Loucy (cell line): ENCODE measurements around the gene USP2.

Experiments used
- H2AFZ ChIP-seq: fragments of 200-600 bp; sonication (generic); 2 replicates; pipeline ENCODE4 v1.6.0; 2016; ENCODE audit warnings: antibody characterized with exemption, mild to moderate bottlenecking, low read length, moderate library complexity
- H3F3A ChIP-seq: fragments of 200-600 bp; 2 replicates; pipeline ENCODE4 v1.6.0; 2016; ENCODE audit warnings: antibody characterized with exemption, low read depth, mild to moderate bottlenecking
- H3K27me3 ChIP-seq: fragments of 200-600 bp; sonication (generic); 2 replicates; pipeline ENCODE4 v1.6.1; 2014; ENCODE audit warnings: low read length, mild to moderate bottlenecking; ENCODE audit not compliant: insufficient read depth, poor library complexity, severe bottlenecking
- H3K36me3 ChIP-seq: fragments of 200-600 bp; sonication (generic); 2 replicates; pipeline ENCODE4 v1.6.1; 2016; ENCODE audit warnings: low read length; ENCODE audit not compliant: insufficient read depth
- H3K4me1 ChIP-seq: fragments of 200-600 bp; sonication (generic); 2 replicates; pipeline ENCODE4 v1.5.1; 2014; ENCODE audit warnings: low read length, mild to moderate bottlenecking; ENCODE audit not compliant: insufficient read depth, poor library complexity, severe bottlenecking
- H3K4me2 ChIP-seq: fragments of 200-600 bp; sonication (generic); 2 replicates; pipeline ENCODE4 v1.6.0; 2014; ENCODE audit warnings: antibody characterized with exemption, low read length, low read depth, mild to moderate bottlenecking; ENCODE audit not compliant: poor library complexity, severe bottlenecking
- H3K4me3 ChIP-seq: fragments of 200-600 bp; sonication (generic); 2 replicates; pipeline ENCODE4 v1.5.1; 2014; ENCODE audit warnings: low read length, mild to moderate bottlenecking, mixed read lengths; ENCODE audit not compliant: poor library complexity, severe bottlenecking
- H3K79me2 ChIP-seq: fragments of 200-600 bp; sonication (generic); 2 replicates; pipeline ENCODE4 v1.6.1; 2014; ENCODE audit warnings: low read length; ENCODE audit not compliant: insufficient read depth
- H3K9ac ChIP-seq: fragments of 200-600 bp; sonication (generic); 2 replicates; pipeline ENCODE4 v1.6.0; 2014; ENCODE audit warnings: mild to moderate bottlenecking, low read depth, low read length, moderate library complexity; ENCODE audit not compliant: poor library complexity, severe bottlenecking
- H3K9me2 ChIP-seq: fragments of 200-600 bp; sonication (generic); replicated peaks from 2 replicates; pipeline ENCODE4 v1.6.1; 2016; ENCODE audit warnings: low read depth, low read length, mixed read lengths
- H3K9me3 ChIP-seq: fragments of 200-600 bp; sonication (generic); 2 replicates; pipeline ENCODE4 v1.6.1; 2014; ENCODE audit warnings: mild to moderate bottlenecking, antibody characterized with exemption, low read length, low read depth; ENCODE audit not compliant: insufficient read depth
- H4K20me1 ChIP-seq: fragments of 200-600 bp; sonication (generic); 2 replicates; pipeline ENCODE4 v1.6.0; 2014; ENCODE audit warnings: antibody characterized with exemption, low read length, mild to moderate bottlenecking; ENCODE audit not compliant: insufficient read depth, poor library complexity, severe bottlenecking
- CTCF ChIP-seq: fragments of 200-600 bp; sonication (generic); conservative IDR thresholded peaks from 2 replicates; pipeline ENCODE4 v1.5.1; 2014; ENCODE audit warnings: mild to moderate bottlenecking, antibody characterized with exemption, low read length
- EZH2phosphoT487 ChIP-seq: fragments of 200-600 bp; IDR thresholded peaks from 2 replicates; pipeline ENCODE4 v1.6.1; 2018; ENCODE audit warnings: antibody characterized with exemption, mild to moderate bottlenecking, moderate library complexity, borderline replicate concordance

Gene USP2

GRCh38 chr11:119342023-119342300, 39.5 kb downstream of the USP2 start:
- no peaks in the 10 kb centered on the region for H3F3A ChIP-seq
- H3K4me3 ChIP-seq, result no peak overlapping the region
- TF ChIP-seq EZH2phosphoT487 (no peak), CTCF (no peak)
- H3K4me2 ChIP-seq, result no peak overlapping the region
- H3K4me1 ChIP-seq, result peaks cover 15% of the 10 kb centered on the region
- H3K27me3 ChIP-seq, result no peaks in the 10 kb centered on the region
- no peak overlapping the region for H2AFZ ChIP-seq
- peaks cover 5% of the 10 kb centered on the region for H4K20me1 ChIP-seq
- no peaks in the 10 kb centered on the region for H3K9me2 ChIP-seq
- H3K36me3 ChIP-seq, result no peaks in the 10 kb centered on the region
- H3K9ac ChIP-seq, result no peak overlapping the region
- peaks cover 13% of the 10 kb centered on the region; the same call in 1 of the 2 replicates for H3K79me2 ChIP-seq
- no peaks in the 10 kb centered on the region for H3K9me3 ChIP-seq

GRCh38 chr11:119341222-119342022, 40.1 kb downstream of the USP2 start:
- no peak overlapping the region for H3K4me3 ChIP-seq
- H3F3A ChIP-seq, result no peaks in the 10 kb centered on the region
- peaks cover 5% of the 10 kb centered on the region for H4K20me1 ChIP-seq
- H3K36me3 ChIP-seq, result no peaks in the 10 kb centered on the region
- TF ChIP-seq EZH2phosphoT487, result no peak
- TF ChIP-seq CTCF, result no peak
- H3K4me2 ChIP-seq, result no peak overlapping the region
- H3K9me2 ChIP-seq, result no peaks in the 10 kb centered on the region
- H3K9me3 ChIP-seq, result no peaks in the 10 kb centered on the region
- H3K9ac ChIP-seq, result no peak overlapping the region
- peaks cover 21% of the 10 kb centered on the region for H3K4me1 ChIP-seq
- H2AFZ ChIP-seq, result no peak overlapping the region
- no peaks in the 10 kb centered on the region for H3K27me3 ChIP-seq
- H3K79me2 ChIP-seq, result peaks cover 18% of the 10 kb centered on the region; the same call in 1 of the 2 replicates

- H3K9me3 ChIP-seq, result no peaks in the 10 kb centered on the region
- peaks cover 27% of the 10 kb centered on the region for H3K79me2 ChIP-seq
- no peak within 1 kb of the TSS for H3K4me3 ChIP-seq
- H3K4me2 ChIP-seq, result no peak within 1 kb of the TSS
- no peak within 1 kb of the TSS for H3K9ac ChIP-seq
- no peaks in the 10 kb centered on the region for H3K36me3 ChIP-seq
- TF ChIP-seq EZH2phosphoT487 (no peak), CTCF (no peak)
- no peaks in the 10 kb centered on the region for H3K27me3 ChIP-seq
- H3K9me2 ChIP-seq, result no peaks in the 10 kb centered on the region
- peaks cover 7% of the 10 kb centered on the region for H4K20me1 ChIP-seq
- no peaks in the 10 kb centered on the region for H3F3A ChIP-seq
- no peak within 1 kb of the TSS for H2AFZ ChIP-seq
- peaks cover 29% of the 10 kb centered on the region for H3K4me1 ChIP-seq
Observed at GRCh38 chr11:119340335-119341221, 40.9 kb downstream of the USP2 start, which contains the start of gene C1QTNF5. Gene C1QTNF5, minus strand, starts transcription at chr11:119340883. Its CDS starts 486 bp downstream, at chr11:119340397.
